ENCODE measurements around the gene FAM72D.
"Not testable (repeated sequence)": the region's sequence is repeated elsewhere in the genome, so short reads cannot be mapped to it uniquely, and the experiment has no call there.

Gene FAM72D

GRCh38 chr1:145093517-145094149 is 2.1 kb upstream of the FAM72D start:
- DNase-seq: not testable (repeated sequence)

DNA sequence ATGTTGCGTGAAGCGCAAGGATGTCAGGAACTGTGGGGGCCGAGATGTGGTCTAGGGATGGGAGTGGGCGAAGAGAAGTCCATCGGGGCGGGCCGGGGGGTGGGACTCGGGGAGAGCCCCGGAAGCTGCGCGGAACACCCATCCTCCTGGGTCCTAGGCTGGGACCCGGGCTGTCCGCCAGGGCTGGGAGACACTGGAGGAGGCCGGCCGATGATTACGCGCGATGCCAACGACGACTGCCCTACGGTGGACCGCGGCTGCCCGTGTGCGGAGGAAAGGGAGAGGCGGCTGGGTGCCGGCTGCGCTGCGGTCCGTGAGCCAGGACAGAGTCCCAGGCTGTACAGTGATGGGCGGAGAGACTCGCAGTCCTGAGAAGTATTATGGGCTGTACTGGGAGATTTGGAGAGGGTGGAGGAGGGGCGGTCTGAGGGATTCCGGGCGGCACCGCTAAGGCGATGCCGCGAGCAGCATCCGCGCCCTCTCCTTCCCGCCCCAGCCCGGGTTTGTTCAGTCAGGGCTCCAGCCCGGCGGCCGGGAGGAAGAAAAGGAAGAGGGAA is 1.0 kb upstream of the FAM72D start:
- not testable (repeated sequence) for DNase-seq

- not testable (repeated sequence) for DNase-seq
These were observed 6.0 kb downstream of the FAM72D start for GRCh38 chr1:145101725-145102124.

GRCh38 chr1:145103294-145103693 is 7.5 kb downstream of the FAM72D start:
- not testable (repeated sequence) for DNase-seq

DNA sequence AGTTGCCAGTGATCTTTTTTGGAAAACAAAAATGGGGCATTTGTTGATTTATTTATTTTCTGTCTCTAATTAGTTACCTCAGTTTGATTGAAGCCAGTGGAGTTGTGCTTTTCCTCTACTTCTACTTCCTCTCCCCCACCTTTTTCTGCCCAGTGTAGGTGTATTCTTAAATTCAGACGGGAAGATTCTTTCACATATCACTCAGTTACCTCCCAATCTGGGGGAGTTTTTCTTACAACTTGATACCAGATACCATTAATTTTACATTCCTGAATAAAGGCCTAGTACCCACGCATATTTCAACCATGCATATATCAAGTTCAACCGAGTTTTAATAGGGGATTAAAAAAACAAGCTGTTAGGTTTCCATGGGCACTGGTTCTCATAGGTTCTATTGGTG is 15.9 kb downstream of the FAM72D start:
- not testable (repeated sequence) for DNase-seq

DNA sequence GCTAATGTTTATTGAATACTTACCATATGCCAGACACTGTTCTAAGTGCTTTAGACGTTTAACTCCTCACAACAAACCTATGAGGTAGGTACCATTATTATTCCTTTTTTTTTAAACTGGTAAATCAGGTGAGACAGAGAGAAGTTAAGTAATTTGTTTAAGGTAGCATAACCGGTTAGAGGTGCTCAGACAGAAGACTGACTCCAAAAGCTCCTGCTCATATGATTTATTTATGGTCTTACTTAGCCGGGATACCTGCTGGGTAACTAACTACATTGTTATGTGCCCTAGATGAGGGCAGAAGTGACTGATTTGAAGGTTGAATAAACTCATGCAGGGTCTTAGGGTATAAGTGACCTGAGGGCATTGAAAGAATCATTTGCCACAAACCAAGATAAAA is 16.9 kb downstream of the FAM72D start:
- DNase-seq: not testable (repeated sequence)

- DNase-seq: not testable (repeated sequence)
These were observed 18.8 kb downstream of the FAM72D start for GRCh38 chr1:145114560-145115057.

DNA sequence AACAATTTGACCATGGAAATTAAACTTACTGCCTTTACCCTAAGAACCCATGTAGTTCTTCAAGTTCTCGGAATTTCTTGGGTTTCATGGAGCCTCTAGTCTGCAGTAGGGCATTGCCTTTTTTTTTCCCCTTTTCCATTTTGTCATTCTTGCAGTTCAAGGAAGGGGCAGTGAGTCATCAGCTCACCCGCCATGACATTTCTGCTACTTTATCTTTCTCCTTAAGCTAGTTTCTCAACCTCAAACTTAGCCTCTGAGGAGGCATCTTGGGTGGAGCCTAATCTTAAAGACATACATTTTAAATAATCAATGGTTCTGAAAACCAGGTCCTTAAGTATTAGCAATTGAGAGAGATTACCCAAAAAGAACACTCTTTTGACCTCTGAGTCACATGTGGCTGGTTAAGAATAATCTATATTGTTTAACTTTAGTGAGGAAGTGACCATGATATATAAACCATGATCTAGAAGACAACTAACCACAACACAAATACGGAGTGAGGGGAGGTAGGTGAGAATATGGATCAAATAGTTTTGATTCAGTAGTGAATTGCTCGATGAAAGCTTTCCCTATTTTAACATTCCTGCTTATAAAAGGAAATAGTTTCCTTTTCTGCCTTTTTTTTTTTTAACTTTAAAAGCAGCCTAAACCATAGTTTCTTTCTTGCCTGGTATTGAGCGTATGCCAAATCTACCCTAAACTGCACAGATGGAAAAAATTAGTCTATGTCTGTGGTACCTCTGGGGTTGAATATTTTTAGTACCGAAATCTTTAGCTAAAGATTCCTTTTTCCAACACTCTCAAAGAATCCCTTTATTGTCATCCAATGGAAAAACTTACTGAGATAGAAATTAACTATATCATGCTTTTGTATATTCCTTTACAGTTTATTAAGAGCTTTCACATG is 20.1 kb downstream of the FAM72D start:
- not testable (repeated sequence) for DNase-seq

GRCh38 chr1:145119842-145120241 is 24.1 kb downstream of the FAM72D start:
- not testable (repeated sequence) for DNase-seq

DNA sequence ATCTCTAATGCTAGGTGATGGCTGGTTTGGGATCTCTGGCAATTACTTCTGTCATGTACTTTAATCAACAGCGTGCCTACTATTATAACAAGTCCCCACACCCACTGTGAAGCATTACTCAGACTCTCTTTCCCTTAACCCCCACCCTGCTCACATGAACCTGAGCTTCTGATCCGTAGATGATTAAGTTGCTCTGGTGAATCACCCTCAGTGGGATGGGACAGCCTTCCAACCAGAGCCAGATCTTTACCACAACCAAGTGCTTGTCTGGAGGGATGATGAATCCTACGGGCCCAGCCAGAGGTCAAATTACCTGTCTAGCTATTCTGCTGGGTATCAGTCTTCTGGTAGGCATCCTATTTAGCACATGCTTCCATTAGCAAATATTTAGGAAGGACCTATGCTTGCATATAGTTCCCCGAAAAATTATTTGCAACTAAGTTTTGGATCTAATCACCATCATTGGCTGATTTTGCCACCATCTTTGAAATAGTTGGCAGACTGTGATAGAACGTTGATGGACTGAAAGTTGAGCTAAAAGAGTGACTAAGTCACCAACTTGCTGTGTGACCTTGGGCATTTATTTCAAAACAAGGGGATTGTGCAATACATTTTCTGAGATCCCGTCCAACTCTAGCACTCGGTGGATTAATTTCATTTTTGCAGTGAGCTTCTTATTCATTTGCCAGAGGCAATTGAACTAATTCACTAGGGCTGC is 26.7 kb downstream of the FAM72D start:
- not testable (repeated sequence) for DNase-seq

- DNase-seq: not testable (repeated sequence)
These were observed 27.3 kb downstream of the FAM72D start for GRCh38 chr1:145123062-145123395.

- DNase-seq: not testable (repeated sequence)
These were observed 28.3 kb downstream of the FAM72D start for GRCh38 chr1:145123992-145124641.

- not testable (repeated sequence) for DNase-seq
These were observed 29.3 kb downstream of the FAM72D start for GRCh38 chr1:145125112-145125511.

DNA sequence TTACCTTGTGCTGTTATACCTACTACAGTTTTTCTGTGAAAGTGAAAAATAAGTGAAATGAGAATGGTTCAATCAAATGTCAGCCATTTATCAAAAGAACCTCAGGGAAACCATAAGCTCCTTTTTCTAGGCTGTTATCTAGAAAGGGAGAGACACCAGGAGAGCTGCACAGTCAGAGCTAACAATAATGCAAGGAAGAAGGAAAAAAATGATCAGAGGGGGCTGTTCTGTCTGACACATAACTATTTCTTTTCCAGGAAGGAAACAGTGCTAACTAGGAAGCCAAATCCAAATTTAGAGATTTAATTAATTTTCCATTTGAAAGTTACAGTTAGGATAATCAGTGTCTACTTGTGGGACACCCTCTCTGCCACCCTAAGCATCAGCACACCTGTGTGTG is 31.4 kb downstream of the FAM72D start:
- DNase-seq: not testable (repeated sequence)

GRCh38 chr1:145128697-145129469 is 33.1 kb downstream of the FAM72D start:
- DNase-seq: not testable (repeated sequence)

DNA sequence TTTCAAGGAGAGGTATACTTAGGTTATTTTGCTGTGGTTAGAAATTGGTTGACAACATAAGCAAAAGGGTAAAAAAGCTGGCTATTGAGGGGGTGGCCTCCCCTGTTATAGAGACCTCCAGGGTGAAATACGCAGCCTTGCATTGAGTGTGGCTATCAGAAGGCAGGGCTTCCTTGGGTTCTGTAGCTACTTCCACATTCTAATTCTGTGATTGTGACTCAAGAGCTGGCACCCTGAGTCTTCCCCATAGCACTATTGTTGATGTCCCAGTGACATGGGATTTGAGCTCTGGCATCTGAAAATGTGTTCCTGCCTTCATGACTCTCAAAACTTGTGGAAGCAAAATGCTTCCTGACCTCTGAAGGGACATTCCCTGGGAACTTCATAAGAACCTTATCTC is 38.7 kb downstream of the FAM72D start:
- DNase-seq: not testable (repeated sequence)

DNA sequence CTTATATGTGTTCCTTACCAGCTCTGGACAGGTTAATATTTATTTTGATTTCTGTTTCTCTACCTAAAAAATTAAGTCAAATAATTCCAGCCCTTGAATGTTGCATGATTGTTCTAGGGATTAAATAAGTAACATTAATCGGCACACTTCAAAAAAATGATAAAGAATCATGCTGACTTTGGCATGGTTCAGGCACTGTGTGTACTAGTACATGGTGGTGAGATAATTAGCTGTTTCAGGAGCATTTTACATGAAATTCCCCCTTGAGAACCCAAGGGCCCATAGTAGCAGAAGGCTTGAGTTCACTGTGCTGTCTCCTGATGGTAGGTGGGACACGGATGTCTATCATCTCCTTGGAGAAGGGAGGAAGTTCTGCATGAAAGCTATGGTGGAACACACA is 44.8 kb downstream of the FAM72D start:
- DNase-seq: not testable (repeated sequence)

DNA sequence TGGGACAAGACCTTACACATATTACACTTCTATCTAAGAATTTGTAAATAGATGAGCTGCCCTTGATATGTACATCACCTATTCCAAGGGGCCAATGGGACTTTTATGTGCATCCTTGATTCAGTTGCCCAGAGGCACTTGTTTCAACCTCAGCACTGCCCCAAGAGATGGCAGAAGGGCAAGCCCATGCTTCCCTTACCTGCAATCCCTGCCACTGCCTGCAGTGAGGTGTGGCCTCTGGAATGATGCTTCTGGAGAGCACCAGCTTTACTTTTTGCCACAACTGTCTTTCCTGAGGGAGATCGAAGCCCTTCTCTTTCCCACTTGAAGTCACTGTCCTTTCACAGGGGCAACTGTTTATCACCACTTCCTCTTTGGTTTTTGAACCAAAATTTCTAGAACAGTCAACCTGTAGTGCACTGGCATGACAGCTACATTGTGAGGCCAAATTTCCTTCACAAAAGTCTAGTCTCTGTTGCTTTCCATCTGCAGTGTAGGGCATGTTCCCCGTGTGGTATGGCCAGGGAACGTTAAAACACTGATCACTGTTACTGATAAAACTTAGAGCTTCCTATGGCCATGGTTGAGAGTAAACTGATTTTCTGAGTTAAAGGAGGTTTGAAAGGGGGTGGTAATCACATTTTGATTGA is 48.6 kb downstream of the FAM72D start:
- not testable (repeated sequence) for DNase-seq

GRCh38 chr1:145146308-145146707 is 50.5 kb downstream of the FAM72D start:
- not testable (repeated sequence) for DNase-seq

DNA sequence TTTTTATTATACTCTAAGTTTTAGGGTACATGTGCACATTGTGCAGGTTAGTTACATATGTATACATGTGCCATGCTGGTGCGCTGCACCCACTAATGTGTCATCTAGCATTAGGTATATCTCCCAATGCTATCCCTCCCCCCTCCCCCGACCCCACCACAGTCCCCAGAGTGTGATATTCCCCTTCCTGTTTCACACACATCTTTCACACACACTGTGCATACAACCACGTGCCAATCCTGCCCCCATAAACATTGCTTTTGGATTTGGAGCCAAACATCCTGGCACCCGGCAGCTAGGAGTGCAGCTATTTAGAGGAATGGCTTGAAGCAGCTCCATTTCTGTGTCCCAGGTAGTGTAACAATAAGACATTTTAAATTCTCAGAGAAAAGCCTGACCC is 51.4 kb downstream of the FAM72D start:
- not testable (repeated sequence) for DNase-seq

- not testable (repeated sequence) for DNase-seq
These were observed 59.6 kb downstream of the FAM72D start for GRCh38 chr1:145155421-145155820.
